Activated CD8-positive, alpha-beta memory T cell treated with anti-CD3 and anti-CD28 coated beads, Interleukin-2, amount 50 U/mL, for 1 hour (primary cell): ENCODE results near the gene TMEM269.

Experiments used
- DNase-seq: peaks from one replicate; pipeline ENCODE4 v3.0.0-alpha.2; 2020; ENCODE audit errors: extremely low read depth

TMEM269 gene

DNA sequence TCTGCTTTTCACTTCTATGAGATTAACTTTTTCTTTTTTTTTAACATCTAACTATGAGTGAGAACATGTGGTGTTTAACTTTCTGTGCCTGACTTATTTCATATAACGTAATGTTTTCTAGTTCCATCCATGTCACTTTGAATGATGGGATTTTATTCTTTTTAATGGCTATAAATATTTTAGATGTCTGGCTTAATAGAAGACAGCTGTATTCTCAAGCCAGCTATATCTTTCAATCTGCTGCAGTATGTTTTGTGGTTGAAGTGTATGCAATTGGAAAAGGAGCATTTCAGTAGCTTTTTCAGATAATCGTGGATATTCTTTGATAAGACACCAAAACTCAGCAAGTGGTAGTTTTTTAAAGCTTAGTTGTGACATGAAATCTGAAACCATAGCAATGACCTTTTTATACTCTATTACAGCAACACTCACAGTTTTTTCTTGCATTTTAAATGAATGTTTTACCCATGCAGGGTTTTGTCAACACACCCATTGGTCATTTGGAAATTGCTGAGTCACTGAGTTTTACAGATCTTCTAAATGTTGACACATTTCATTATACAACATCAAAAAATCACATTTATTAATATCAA, 38.1 kb downstream of the TMEM269 start:
- DNase-seq: no peak

- no peak for DNase-seq
Observed at GRCh38 chr1:42824481-42825035, 39.8 kb downstream of the TMEM269 start.

- DNase-seq: no peak
Observed at GRCh38 chr1:42825036-42825851, 40.5 kb downstream of the TMEM269 start.

DNA sequence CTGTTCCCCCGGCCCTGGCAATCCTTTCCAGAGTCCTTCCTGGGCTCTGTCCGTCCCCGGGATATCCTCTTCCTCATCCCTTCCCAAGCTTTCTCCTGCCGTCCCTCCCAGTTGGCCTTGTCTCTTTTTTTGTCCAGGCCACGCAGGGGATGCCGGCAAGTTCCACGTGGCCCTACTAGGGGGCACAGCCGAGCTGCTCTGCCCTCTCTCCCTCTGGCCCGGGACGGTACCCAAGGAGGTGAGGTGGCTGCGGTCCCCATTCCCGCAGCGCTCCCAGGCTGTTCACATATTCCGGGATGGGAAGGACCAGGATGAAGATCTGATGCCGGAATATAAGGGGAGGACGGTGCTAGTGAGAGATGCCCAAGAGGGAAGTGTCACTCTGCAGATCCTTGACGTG, 45.8 kb downstream of the TMEM269 start:
- DNase-seq: no peak

DNA sequence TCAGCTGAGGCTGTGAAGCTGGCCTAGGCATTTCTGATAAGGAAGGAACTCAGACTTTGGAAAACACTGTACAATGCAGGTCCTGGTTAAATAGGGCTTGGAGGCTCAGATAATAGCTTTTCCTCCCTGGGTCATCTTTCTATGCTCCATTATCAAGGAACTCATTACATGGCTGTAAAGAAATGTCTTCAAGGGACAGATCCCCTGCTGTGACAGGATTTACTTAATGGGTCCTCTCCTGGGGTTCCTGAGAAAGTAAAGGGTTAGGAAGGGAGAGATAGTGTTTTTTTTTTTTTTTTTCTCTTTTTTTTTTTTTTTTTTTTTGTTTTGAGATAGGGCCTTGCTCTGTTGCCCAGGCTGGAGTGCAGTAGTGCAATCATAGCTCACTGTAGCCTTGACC, 46.5 kb downstream of the TMEM269 start:
- no peak for DNase-seq

GRCh38 chr1:42832641-42833240, 48.0 kb downstream of the TMEM269 start:
- DNase-seq: no peak

DNA sequence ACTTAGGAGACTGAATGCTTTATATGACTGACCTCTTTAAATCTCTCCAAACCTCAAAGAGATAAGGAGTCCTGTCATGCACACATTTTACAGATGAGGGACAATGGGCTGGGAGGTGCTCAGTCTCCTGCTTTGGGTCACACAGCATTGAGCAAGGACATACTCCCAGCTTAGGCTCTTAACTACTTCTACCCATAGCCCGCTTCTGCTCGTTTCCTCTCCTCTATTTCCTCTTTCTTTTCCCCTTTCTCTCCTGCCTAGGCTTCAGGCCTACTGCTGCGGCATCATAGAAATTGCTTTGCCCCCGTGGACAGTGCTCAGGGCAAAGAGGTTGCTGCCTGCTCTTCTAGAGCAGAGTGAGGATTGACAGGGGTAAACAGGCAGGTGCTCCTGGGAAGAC, 49.2 kb downstream of the TMEM269 start:
- DNase-seq: no peak

DNA sequence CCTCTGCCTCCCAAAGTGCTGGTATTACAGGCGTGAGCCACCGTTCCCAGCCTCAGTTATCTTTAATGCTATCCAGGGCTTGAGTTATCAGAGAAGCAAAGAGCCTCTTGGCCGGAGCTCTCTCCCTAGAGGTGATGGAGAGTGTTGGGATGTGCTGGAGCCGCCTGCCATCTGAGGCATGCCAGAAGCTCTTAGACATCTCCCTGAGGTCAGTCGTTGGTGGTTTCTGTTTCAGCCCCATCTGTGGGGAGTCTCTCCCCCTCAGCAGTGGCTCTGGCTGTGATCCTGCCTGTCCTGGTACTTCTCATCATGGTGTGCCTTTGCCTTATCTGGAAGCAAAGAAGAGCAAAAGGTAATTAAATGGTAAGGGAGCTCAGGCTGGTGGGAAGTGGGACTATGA, 50.0 kb downstream of the TMEM269 start:
- DNase-seq: no peak

DNA sequence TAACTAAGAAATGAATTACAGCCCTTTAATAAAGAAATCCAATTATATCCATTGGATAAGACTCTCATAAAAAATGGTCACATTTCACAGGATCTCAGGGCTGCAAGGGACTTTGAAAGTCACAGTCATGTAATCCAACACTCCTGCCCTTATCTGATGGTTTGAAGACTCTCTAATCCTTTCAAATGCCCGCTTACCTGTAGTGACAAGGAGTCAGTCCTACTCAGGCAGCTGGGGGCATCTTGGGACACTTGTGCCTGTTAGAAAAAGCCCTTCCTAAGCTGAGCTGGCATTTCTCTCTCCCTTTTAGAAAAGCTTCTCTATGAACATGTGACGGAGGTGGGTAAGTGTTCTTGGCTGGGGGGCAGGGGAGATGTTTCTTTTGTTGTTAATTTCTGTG, 50.6 kb downstream of the TMEM269 start:
- no peak for DNase-seq

- DNase-seq: no peak
Observed at GRCh38 chr1:42837709-42838108, 52.9 kb downstream of the TMEM269 start.

DNA sequence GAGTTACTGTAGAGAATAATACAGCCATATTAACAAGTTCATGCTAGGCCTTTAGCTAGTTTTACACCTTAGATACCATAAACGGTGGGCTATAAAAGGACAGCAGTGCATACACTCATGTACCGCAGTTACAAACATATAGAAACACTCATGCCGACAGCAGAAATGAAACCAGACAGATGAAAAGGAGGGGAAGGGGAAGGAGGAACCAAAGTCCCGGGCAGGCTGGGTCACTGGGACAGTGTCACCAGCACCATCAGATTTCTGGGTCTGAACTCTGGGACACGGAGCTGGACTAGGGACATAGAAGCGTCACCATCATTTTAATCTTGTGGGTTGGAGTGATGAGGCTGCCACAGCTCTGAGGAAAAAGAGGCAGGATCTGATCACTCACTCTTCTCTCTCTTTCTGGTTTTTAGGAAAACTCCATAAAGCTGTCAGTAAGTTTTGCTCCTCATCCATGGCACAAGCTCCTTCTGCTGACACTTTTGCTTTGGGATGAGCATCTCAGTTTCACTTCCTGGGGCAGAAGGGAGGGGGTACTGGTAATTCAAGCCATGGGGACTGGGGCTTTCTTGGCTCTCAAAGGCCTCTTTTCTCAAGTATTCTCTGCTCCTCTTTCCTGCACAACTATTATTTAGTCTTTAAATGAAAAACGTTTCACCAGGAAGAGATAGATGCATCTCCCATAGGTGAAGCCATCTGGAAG, 53.8 kb downstream of the TMEM269 start:
- no peak for DNase-seq

DNA sequence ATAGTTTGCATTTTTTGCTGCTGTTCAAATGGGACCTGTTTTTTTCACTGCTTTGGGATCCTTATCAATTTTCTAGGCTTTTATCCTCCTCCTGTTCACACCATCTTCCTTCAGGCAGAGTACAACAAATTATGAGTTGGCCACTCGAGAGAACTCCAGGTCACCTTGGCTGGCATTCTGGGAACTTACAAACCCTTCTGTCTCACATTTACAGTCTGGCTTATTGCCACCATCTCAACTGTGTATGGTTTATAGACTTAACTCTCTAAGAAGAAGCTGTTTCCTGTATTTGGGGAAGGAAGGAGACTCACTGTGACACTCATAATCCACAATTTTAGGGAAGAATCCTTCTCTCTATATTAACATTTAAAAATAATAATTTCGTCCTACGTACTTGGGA, 56.2 kb downstream of the TMEM269 start:
- no peak for DNase-seq

DNA sequence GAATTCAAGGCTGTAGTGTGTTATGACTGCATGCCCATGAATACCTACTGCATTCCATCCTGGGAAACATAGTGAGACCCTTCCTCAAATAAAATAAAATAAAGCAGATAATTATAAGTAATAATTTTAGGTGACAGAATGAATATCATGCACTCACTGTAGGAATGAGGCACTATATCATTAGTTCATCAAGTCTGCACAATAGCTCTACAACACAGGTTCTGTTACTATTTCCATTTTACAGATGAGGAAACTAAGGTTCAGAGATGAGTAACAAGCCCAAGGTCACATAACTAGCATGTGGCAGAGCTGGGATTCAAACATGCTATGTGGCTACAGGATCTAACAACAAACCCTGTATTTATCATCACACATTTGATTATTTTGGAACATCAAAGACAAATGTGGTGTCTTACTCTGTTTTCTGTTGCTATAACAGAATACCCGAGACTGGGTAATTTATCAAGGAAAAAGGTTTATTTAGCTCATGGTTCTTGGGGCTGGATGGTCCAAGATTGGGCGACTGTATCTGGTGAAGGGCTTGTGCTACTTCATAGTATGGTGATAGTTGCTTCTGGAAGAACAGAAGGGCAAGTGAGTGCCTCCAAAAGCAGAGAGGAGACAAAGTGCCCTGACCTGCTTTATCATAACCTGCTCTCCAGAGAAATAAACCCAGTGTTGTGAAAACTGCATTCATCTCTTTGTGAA, 56.8 kb downstream of the TMEM269 start:
- no peak for DNase-seq

DNA sequence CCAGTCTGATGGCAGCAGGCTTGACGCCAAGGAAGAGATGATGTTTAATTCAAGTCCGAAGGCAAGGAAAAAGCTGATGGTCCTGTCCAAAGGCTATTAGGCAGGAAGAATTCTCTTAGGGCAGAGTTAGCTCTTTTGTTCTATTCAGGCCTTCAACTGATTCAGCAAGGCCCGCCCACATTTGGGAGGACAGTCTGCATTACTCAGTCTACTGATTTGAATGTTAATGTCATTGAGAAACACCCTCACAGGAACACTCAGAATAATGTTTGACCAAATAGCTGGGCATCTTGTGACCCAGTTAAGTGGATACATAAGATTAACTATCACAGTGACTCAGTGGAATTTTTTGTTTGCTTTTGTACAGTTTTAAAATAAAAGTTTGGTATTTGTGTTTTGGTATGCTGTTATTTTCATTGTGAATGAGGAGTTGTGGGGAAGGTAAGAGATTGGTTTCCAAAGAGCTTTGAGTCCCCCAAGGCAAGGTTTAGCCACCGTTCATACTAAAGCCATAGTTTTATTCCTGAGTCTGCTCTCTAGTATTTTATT, 59.9 kb downstream of the TMEM269 start:
- no peak for DNase-seq

DNA sequence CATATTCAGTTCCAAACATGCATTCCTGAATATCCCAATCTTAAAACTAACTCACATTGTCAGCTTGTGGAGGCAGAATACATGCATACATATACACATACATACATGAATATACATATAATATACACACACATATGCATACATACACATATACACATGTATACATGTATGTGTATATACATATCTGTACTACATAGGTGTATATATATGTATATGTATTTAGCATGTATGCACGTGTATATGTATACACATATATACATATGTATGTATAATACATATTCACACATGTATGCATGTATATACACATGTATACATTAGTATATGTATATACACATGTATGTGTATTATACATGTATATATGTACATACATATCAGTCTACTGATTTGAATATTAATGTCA, 60.4 kb downstream of the TMEM269 start:
- no peak for DNase-seq

DNA sequence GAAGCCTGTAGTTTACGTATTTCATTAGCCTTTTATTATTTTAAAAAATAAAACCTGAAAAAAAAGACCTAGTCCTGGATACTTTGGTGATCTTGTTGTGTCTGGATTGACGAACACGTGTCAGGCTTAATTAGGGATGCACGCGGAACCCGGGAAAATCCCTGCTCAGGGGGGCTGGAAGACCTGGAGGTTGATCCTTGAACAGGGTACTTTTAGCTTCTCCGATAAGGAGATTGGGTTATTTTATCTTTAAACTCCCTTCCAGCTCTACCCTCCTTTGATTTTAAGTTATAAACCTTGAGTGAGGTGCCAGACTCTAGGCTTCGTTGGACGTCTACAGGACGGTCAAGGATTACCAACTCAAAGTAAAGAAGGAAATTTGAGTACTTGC, 61.1 kb downstream of the TMEM269 start:
- DNase-seq: no peak

- peak; percentile 67 for DNase-seq
Observed at GRCh38 chr1:42846257-42847110, 61.7 kb downstream of the TMEM269 start, which contains the start of gene ZNF691. ZNF691 (plus strand) TSS chr1:42846613; CDS start chr1:42849659, 3,046 bp downstream.

DNA sequence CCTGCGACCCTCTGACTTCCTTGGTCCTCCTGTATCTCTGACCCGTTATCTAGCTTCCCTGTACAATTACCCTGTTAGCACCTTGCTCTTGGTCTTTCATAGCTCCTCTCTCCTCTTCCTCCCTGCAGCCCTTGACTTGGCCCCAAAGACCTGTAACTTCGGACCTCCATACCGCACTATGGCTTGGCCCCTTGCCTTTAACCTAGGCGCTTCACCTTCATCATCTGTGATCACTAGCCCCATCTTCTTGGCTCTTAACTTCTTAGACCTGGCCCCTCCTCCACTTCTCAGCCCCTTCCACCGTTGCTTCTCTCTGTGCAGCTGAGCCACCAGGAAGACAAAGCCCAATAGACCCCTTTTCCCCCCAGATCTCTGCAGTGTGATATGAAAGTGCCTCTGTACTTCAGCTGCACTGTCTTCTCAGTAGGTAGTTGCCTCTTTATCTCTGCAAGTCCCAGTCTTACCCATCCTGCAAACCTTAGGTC, 62.4 kb downstream of the TMEM269 start:
- no peak for DNase-seq

GRCh38 chr1:42847721-42848460, 63.1 kb downstream of the TMEM269 start:
- DNase-seq: no peak
